Effector CD8-positive, alpha-beta T cell (primary cell): ENCODE results near the gene SPCS2.

Experiments used
- DNase-seq: peaks from one replicate; lab custom pipeline; 2025; lab: John Stamatoyannopoulos, UW
- total RNA-seq, 4 experiments: gene quantifications; one replicate each; lab custom pipeline; 2026; lab: John Stamatoyannopoulos, UW

Gene SPCS2
- total RNA-seq = 17.8 to 21.9 (median 20.4) reads per million in 4 experiments

DNA sequence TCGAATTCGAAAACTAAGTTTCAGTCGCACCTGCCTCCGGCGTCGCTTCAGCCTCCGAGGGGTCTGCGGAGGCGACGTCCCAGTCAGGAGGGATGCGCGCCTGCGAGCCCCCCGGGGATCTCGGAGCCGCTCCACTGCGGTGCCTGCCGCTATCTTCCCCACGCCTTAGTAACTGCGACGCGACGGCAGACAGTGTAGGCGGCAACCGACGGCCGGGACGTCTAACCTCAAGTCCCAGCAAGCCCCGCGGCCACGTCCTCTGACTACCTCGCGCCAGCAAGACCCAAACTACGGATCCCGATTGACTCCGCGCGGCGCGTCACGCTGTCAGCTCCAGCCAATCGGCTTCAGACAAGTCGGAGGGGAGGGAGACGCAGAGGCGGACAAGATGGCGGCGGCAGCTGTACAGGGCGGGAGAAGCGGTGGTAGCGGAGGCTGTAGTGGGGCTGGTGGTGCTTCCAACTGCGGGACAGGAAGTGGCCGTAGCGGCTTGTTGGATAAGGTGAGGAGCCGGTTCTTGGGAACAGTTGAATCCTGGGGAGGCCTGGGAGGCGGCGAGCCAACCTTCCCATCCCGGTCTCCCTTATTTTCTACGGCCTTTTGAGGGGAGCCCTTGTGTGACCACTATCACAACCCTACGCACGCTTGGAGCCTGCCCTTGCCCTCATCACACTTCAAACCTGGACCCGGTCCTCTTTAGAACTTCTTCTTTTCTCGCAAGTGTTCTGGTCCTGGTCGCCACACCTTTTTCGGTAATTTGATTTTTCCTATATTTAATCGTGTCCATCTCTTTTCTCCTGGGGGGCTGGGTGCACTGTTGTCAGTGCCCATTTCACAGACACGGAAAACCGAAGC, at the start of gene SPCS2, which contains the start of gene XRRA1:
Gene SPCS2, plus strand, starts transcription at position 369 of the 855 bp plus-strand sequence. Its CDS starts 20 bp downstream, at position 389.
Gene XRRA1, minus strand, starts transcription at position 194 of the 855 bp plus-strand sequence. CDS start 8,213 bp downstream, outside the sequence.
- peak; percentile 95 for DNase-seq

DNA sequence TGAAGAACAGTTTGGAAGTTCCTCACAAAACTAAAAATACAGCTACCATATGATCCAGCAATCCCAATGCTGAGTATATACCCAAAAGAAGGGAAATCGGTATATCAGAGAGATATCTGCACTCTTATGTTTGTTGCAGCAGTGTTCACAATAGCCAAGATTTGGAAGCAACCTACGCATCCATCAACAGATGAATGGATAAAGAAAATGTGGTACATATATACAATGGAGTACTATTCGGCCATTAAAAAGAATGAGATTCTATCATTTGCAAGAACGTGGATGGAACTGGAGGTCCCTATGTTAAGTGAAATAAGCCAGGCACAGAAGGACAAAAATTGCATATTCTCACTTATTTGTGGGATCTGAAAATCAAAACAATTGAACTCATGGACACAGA, 46.7 kb upstream of the SPCS2 start:
- no peak for DNase-seq

DNA sequence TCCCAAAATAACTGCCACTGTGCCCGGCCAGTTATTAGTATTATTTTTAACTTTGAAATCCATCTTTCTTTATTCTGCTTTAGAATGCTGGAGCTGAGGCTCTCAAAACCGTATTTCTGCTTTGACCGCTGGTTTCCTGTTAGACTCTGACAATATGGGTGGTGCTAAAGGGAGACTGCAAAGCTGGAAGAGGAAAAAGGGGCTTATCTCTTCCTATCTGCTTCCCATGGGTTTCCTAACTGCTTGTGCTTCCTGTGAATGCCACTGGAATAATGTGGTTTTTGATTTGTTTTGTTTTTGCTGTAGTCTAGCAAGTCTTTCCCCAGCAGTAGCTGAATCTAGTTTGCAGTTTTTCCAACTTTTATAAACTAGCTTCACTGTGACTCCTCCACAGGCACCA, 43.7 kb upstream of the SPCS2 start:
- DNase-seq = no peak

DNA sequence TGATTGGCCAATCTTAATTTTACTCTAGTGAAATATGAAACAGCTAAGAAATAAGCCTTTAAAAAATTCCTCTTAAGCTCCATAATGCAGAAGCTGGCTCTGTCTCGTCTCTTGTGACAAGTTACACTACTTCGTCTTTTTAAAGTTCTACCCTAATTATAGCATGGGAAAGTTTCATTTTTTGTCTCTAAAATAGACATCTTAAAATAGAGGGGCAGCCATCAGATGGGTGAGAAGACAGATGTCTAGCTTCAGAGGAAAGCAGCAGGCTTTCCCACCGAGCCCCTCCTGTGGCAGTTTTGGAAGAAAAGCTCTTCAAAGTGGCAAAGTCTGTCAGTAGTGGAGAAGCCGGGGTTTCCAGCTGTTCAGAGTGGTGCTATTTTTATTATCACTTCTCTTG, 39.7 kb upstream of the SPCS2 start:
- no peak for DNase-seq

DNA sequence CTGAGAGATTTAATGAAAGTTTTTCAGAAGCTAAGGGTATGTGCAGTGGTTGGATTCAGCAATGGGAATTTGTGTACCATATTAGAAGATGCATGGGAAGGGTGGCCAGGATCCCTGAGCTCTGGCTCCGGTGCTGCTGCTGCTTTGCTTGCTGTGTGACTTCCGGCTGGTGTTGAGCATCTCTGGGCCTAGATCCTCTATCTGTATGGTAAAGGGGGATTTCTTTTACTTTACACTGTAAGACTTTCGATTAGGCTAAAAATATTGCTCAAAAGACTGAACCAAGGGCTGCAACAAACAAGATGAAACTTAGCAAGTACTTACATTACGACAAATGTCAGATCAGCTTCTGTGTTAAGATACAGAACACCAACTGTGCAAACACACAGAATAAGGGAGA, 39.3 kb upstream of the SPCS2 start:
- no peak for DNase-seq

DNA sequence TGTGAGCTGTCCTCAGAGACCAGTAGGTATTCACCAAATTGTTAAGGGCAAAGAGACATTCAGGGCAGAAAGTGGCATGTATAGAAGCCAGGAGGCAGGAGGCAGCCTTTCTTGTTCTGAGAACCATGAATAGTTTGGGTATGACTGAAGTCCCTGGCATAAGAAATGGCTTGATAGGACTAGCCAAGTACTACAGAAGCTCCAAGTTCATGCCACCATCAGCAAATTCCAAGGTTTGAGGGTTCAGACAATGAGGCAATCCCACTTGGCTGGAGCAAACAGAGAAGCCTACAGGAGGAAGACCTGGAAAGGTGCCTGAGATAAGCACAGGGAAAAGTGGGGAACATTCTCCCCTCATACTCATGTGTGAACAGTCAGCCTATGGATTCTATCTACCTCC, 25.9 kb upstream of the SPCS2 start:
- DNase-seq = no peak

DNA sequence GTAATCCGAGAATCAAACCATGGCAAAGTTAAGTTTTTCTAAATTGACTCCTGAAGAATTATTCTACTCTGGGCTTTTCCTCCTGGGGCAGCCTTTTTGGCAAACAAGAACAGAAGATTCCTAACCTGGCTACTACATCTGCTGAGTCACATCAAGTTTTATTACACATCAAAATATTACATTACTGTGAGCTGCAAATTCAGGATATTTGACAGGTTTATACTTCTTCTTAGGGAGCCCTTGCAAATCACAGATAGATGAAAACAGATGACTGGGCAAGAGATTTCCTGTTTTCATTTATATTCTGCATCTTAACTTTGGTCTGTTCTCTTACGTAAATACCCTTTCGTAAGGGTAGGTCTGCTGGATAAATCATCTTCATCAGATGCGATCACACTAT, 23.8 kb upstream of the SPCS2 start:
- no peak for DNase-seq

DNA sequence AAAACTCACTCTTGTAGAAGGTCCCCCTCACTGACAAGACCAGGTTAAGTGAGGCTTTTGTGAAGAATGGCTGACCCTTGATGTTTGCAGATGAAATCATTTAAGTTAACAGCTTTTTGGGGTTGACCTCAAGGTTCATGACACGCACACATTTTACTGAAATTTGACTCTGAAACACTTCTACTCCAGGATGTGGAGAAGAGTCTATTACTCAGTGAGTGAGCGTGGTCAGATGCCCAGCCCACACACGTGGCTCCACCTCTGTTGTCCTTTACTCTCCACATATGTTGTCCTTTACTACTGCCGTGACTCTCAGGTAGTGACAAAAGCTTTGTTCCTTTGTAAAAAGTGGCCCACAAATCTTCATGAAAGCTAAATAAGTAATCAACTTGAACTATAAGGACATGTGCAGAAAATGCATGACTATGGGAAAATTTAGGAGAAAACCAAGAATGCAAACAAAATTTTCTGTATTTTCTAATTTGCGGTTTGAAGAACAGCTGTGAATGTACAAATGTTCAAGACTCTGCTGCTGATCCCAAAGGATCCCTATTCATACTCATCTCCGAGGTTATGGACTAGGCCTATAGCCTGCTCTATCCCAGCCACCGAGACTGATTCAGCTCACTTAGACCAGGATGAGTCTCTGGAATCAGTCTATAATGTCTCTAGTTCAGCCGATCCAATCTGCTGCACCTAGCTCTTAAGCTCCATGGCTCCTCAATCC, 22.6 kb upstream of the SPCS2 start:
- DNase-seq = no peak

DNA sequence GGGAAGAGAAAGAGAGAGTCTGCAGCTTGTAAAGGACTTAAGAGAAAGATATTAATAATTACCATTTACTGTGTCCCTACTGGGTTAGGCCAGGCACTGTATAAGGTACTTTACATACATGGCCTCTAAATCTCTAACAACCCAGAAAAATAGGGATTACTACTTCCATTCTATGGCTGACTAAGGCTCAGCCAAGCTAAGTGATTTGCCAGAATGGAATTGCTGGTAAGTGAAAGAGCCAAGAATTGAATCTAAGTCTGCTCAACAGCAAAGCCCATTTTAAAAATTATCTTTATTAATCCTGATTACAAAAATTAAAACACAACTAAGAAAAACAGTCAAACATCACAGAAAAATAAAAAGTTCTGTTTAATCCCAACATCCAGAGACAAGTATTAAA, 21.6 kb upstream of the SPCS2 start:
- DNase-seq = no peak

DNA sequence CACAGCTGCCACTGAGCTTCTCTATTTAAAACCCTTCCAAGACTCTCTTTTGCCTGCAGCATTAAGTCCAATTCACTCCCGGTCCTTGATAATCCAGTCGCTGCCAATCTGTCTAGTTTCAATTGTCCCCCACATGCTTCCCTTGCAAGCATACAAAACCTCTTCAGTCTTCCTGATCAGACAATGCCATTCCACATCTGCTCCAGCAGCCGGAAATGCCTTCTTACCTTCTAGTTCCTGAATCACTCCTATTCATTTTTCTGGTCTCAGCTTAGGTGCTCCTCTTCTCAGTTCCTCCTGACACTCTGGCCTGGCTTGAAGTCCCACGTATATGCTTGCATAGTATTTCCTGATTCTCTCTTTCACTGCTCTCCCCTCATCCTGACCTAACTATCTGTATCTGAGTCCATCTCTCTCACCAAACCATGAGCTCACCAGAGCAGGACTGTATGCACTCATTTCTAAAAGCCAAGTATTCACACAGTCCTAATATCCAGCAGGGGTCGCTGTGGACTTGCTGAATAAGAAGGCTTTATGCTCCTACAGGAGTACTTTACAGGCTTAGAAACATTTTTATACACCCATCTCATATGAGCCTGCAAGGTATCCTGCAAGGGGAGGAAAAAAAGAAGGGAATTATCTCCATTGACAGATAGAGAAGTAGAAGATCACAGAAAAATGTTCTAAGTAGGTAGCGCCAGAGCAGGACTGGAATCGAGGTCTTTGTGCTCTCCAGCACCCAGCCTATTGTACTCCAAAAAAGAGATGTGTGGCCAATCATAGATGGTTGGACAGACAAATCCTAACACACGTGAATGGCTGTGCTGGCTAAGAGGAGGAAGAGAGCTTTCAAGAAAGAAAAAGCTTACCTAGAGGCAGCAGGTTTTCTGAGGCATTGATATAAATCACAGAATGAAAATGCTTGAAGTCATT, 19.4 kb upstream of the SPCS2 start:
- peak; percentile 47 for DNase-seq

DNA sequence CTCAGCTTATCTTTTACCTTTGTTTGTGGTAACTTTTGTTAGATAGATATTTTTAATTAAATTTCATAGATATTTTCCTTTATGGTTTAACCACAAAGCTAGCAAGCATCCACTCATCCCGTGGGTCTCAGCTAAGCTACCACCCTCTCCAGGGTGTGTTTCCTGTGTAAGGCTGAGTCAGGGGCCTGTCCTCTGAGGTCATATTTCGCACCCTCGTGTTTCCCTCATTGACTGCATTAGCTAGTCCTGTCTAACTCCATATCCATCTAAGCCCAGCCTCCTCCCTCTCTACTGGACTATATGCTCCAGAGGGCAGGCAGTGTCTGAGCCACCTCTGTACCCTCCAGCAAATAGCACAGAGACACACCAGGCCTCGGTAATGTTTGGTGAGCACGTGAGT, 16.9 kb upstream of the SPCS2 start:
- no peak for DNase-seq

DNA sequence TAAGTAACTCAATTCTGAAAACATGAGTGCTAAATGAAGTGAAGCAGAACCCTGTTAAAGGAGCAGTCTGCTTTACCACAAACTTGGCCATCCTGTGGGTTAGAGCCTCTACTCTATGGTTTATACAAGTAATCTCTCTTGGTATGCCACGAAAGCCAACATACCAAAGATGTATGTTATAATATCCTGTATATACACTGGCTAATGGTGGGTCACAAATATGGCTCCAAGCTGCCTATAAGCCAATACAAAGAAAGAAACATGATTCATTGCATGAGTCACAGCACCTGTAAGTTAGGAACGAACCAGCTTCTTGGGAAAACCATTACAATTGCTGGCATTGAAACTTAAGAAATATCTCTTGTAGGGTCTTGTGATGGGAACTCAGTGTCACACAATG, 16.3 kb upstream of the SPCS2 start:
- DNase-seq = no peak

DNA sequence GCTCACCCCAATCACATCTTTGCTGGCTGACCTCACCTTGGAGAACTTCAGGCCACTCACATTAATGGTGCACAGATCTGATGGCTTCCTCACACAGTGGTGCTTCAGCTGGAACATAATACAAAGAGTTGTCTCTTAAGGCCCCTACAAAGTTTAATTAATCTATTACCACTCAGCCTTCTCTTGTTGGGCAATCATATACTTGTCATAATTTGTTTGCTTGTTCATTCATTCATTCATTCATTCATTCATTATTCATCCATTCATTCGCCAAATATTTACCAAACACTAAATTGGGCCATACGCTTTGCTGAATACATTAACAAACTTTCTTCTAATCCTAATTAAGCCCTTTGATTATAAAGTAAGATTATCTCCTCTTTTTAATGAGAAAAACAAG, 15.3 kb upstream of the SPCS2 start:
- DNase-seq = no peak

DNA sequence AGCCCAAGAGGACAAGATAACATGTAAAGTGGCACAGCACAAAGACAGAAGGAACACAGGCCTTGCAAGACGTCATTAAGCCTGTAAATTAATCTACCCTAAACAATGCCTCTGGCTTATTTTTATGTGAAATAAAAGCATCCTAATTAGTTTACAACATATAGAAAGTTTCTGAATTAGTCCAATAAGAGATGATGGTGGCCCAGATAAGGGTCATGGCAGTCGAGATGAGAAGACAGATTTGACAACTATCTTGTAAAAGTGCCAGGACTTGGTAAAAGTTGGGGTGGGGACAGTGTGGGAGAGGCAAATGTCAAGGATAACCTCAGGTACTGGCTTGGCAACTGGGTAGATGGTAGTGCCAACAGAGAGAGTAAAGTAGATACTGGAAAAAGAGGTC, 13.8 kb upstream of the SPCS2 start:
- DNase-seq = no peak

DNA sequence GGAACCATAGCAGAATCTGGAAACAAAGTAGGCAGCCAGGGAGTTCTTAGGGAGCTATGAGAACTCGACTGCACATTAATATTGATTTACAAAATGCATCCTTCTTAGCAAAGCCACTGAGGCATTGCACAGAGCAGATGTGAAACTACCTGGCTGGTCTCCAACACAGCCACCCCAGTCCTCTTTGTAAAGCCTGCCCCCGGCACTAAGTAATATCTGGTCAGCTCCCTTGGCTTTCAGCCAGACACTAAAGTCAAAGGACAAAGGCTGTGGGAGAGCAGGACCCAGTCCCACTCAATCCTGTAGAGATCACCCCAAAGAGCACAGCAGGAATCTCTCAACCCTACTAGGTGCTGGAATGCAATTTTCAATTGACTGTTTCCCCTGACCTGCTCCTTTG, 13.0 kb upstream of the SPCS2 start:
- DNase-seq = no peak

DNA sequence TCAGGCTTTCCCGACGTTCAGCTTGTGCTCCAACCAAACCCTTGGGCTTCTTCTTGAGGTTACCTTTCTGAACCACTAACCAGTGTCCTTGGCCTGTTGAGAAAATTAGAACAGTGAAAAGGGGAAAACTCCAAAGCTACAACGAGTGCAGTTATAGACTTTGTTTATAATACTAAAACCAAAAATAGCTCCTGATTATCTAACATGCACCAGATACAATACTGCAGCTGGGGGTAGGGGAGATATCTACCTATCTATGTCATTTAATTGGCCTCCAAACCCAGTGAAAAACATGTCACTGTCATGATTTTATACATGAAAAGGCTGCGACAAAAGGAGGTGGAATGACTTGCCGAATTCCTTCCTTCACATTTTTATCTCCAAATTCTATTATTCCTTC, 12.1 kb upstream of the SPCS2 start:
- DNase-seq = no peak

DNA sequence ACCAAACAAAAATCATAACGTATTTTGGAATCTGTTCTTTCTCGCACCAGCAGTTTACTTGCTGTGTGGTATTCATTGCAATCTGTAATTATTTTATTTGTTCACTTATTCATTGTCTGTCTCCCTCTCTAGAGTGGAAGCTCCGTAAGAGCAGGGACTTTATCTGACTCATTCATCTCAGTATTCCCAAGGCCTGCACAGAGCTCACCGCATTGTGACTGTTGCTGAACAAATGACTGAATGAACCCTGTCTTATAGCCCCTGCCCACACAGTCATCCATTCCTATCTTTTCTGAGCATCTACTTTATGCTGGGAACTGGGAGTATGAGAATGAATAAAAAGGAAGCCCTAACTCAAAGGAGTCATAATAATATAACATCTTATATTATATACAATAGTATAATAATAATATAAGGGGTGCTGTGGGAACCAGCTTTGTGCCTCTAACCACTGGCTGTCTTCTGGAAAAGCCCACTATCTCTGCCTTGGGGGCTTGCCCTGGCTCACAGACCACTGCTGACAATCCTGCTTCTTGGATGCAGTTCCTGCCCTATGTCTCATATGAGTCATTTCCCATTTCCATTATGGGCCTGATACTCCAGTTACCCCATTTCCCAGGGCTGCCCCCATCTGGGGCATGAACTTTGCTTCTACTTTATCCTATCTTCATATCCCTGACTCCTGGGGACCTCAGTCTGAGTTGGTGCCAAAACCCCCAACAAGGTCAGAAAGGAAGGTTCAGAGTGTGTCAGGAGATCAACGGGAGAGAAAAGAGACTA, 11.2 kb upstream of the SPCS2 start:
- no peak for DNase-seq

DNA sequence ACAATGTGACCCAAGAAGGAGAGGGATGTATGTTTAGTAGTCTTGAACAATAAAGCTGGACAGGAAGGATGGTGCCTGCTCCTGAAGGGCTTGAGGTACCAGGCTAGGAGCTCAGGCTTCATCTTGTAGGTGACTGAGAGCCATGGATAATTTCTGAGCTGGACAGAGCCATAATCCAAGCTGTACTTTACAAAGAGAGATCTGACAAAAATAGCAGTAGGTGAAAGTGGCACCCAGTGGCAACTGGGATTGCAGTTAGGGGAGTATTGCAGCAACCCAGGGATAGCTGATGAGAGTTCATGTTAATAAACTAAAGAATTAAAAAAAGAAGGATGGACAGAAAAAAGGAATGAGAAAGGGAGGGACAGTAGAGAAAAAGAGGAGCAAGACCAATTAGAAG, 7.6 kb upstream of the SPCS2 start:
- no peak for DNase-seq

DNA sequence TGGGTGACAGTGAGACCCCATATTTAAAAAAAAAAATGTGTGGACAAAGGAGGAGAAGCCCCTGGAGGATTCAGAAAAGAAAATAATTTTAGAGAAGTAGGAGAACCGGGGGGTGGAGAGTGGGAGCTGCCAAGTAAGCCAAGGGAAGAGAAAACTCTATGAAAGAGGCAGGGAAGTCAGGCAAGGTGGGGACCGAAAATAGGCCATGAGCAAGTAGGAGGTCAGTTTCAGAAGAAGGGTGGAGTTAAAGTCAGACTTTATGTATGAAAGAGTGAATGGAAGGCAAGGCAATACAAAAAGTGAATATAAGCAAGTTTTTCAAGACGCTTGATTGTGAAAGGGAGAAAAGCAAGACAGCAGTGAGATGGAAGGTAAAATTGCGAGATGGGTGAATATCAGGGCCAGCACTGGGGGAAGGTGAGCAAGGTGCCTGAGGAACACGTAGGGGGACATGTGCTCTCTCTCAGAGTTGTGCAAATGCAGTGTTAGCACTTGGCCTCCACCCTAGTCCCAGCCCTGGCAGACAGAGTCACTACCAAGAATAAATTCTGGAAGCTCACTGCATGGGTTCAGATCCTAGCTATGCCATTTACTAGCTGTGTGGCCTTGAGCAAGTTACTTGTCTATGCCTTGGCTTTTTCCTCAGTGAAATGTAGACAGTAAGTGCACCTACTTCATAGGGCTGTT, 6.8 kb upstream of the SPCS2 start:
- no peak for DNase-seq

DNA sequence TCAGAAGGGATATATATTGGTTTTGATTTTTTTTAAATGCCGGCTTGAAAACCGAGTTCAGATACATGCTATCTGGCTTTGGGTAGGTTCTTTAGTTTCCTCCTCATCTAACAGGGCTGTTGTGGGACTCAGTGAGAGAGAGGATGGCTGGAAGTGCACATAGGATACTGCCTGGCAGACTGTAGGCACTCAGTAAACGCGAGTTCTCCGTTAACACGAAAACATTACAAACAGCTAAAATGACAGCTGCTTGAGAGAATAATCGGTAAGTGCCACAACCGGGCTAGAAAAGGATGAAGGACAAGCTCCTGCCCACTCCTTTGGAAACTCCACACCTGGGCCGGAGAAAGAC, 544 bp upstream of the SPCS2 start:
- no peak for DNase-seq

DNA sequence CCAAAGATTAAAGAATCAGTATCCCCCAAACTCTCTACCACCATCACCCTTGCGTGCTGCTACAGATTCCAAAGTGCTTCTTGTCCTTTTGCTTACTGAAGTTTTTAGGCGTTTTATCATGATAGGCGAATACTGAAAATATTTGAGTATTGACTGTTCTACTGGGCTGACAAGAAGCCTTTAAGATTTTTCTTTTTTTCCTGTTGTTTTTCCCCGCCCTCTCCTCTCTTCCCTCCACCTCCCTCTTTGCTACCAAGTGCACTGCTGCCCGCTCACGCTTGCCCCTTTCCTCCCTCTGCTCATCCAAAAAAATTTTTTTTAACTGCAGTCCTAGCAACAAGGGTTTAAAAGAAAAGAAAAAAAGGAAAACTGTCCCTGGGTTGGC, 679 bp downstream of the SPCS2 start:
- no peak for DNase-seq
